Activated B cell treated with CpG ODN at 0.5 μM for 24 hours (primary cell): ENCODE results near the gene HRH4. TPM values are rescaled to one million over a fixed set of nuclear protein-coding genes. Genes with fewer than 3 reads are reported as not detected.

Experiments
- ATAC-seq: fragments of 200-7000 bp; cut with Tn5 transposase; one replicate; pipeline ENCODE4 v1.10.0; 2021; ENCODE audit warnings: low read depth, mild to moderate bottlenecking, moderate library complexity
- CTCF ChIA-PET: fragments of 350-600 bp; sonication (Branson Sonifier 250); formaldehyde crosslinking; loops from one replicate; lab custom pipeline; 2021; ENCODE audit warnings: antibody characterized with exemption; lab: Charles Lee
- POLR2A ChIA-PET: fragments of 350-600 bp; sonication (Branson Sonifier 250); formaldehyde crosslinking; loops from one replicate; lab custom pipeline; 2021; ENCODE audit warnings: antibody characterized with exemption; lab: Charles Lee
- DNase-seq: peaks from one replicate; pipeline ENCODE4 v3.0.0; 2022
- H3K27ac Mint-ChIP-seq: one replicate; pipeline ENCODE4 v1.8.0; 2020; ENCODE audit warnings: mixed read lengths
- H3K27me3 Mint-ChIP-seq: one replicate; pipeline ENCODE4 v1.8.0; 2021; ENCODE audit warnings: mixed read lengths
- H3K36me3 Mint-ChIP-seq: one replicate; pipeline ENCODE4 v1.8.0; 2021; ENCODE audit warnings: low read depth, mixed read lengths
- H3K4me1 Mint-ChIP-seq: one replicate; pipeline ENCODE4 v1.8.0; 2021; ENCODE audit warnings: mixed read lengths
- H3K4me3 Mint-ChIP-seq: one replicate; pipeline ENCODE4 v1.8.0; 2020; ENCODE audit warnings: mild to moderate bottlenecking, mixed read lengths
- H3K9me3 Mint-ChIP-seq: one replicate; pipeline ENCODE4 v1.8.0; 2020; ENCODE audit warnings: mixed read lengths
- CTCF ChIP-seq: fragments of 200-600 bp; IDR thresholded peaks from one replicate; pipeline ENCODE4 v1.8.0; 2022; ENCODE audit warnings: antibody characterized with exemption, mild to moderate bottlenecking
- intact Hi-C: fragments of 100-400 bp; cut with micrococcal nuclease; formaldehyde crosslinking; loops from one replicate; pipeline ENCODE4 v1.15.1; 2024
- total RNA-seq: library from RNA; stranded (reverse); gene quantifications from 2 replicates; pipeline ENCODE4 v1.2.3, GENCODE V29; 2022

The HRH4 gene
- total RNA-seq, 1 donor from 2014 or later: not detected

- ChIA-PET POLR2A (interaction anchor here (0.8 kb wide), 1 partner anchor 32 kb away, joined by 3 read pairs; no protein-coding TSS in a partner anchor), CTCF (interaction anchor here (1.4 kb wide), 1 partner anchor 60 kb away, joined by 6 read pairs; no protein-coding TSS in a partner anchor)
- peaks cover 26% of the 10 kb centered on the region for H3K36me3 Mint-ChIP-seq
- ATAC-seq (no peak), DNase-seq (no peak)
- H3K27me3 Mint-ChIP-seq: peaks cover 8% of the 10 kb centered on the region
- H3K4me1 Mint-ChIP-seq: peaks cover 20% of the 10 kb centered on the region
- H3K4me3 Mint-ChIP-seq: no peak overlapping the region
- TF ChIP-seq CTCF: no peak
- H3K9me3 Mint-ChIP-seq: peaks cover 7% of the 10 kb centered on the region
- intact Hi-C loops: loop anchor here (5.0 kb wide), 1 partner anchor 251 kb away; no protein-coding TSS in a partner anchor
- H3K27ac Mint-ChIP-seq: no peak overlapping the region
Observed at GRCh38 chr18:24428709-24429108, 31.7 kb upstream of the HRH4 start.

- intact Hi-C loops: loop anchor here (5.0 kb wide), 1 partner anchor 252 kb away; no protein-coding TSS in a partner anchor
- ATAC-seq (no peak), DNase-seq (no peak)
- Mint-ChIP-seq H3K4me1 (peaks cover 20% of the 10 kb centered on the region), H3K36me3 (peaks cover 28% of the 10 kb centered on the region), H3K27me3 (peaks cover 6% of the 10 kb centered on the region), H3K9me3 (peaks cover 7% of the 10 kb centered on the region), H3K27ac (no peak overlapping the region), H3K4me3 (no peak overlapping the region)
- POLR2A ChIA-PET: no interaction called here
- TF ChIP-seq CTCF: no peak
- CTCF ChIA-PET: interaction anchor here (1.4 kb wide), 1 partner anchor 60 kb away, joined by 6 read pairs; no protein-coding TSS in a partner anchor
Observed at GRCh38 chr18:24429188-24429587, 31.2 kb upstream of the HRH4 start.

- Mint-ChIP-seq H3K4me1 (peaks cover 5% of the 10 kb centered on the region), H3K4me3 (no peak overlapping the region)
- CTCF ChIA-PET: no interaction called here
Observed at GRCh38 chr18:24432618-24433017, 27.8 kb upstream of the HRH4 start.

GRCh38 chr18:24436939-24437338 lies 23.5 kb upstream of the HRH4 start:
- no peak for TF ChIP-seq CTCF
- intact Hi-C loops: no loop called here
- no peak overlapping the region for H3K27ac Mint-ChIP-seq
- ATAC-seq: no peak
- H3K9me3 Mint-ChIP-seq: no peaks in the 10 kb centered on the region
- no peak overlapping the region for H3K4me3 Mint-ChIP-seq
- no peak for DNase-seq
- no peaks in the 10 kb centered on the region for H3K4me1 Mint-ChIP-seq
- CTCF ChIA-PET: interaction anchor here (1.1 kb wide), 1 partner anchor 260 kb away, joined by 3 read pairs; no protein-coding TSS in a partner anchor
- H3K36me3 Mint-ChIP-seq: peaks cover 55% of the 10 kb centered on the region
- POLR2A ChIA-PET: no interaction called here
- no peaks in the 10 kb centered on the region for H3K27me3 Mint-ChIP-seq

More at GRCh38 chr18:24432618-24433017, 27.8 kb upstream of the HRH4 start:
- Mint-ChIP-seq H3K27me3 (no peaks in the 10 kb centered on the region), H3K27ac (no peak overlapping the region), H3K36me3 (peaks cover 28% of the 10 kb centered on the region), H3K9me3 (no peaks in the 10 kb centered on the region)
- ATAC-seq (no peak), DNase-seq (no peak)
- intact Hi-C loops: loop anchor here (5.0 kb wide), 1 partner anchor 55 kb away; no protein-coding TSS in a partner anchor
- POLR2A ChIA-PET: no interaction called here
- no peak for TF ChIP-seq CTCF

- H3K36me3 Mint-ChIP-seq: peaks cover 74% of the 10 kb centered on the region
- ATAC-seq: no peak
Observed at GRCh38 chr18:24443870-24444269, 16.6 kb upstream of the HRH4 start.

More at GRCh38 chr18:24443870-24444269, 16.6 kb upstream of the HRH4 start:
- Mint-ChIP-seq H3K27me3 (no peaks in the 10 kb centered on the region), H3K4me3 (no peak overlapping the region), H3K4me1 (peaks cover 10% of the 10 kb centered on the region), H3K9me3 (no peaks in the 10 kb centered on the region), H3K27ac (no peak overlapping the region)
- CTCF ChIA-PET: interaction anchor here (1.3 kb wide), 1 partner anchor 267 kb away, joined by 3 read pairs; no protein-coding TSS in a partner anchor
- POLR2A ChIA-PET: no interaction called here
- intact Hi-C loops: no loop called here
- TF ChIP-seq CTCF: no peak
- no peak for DNase-seq
